Fibroblast of lung (primary cell): ENCODE results near the gene TMEM63C. TPM values are rescaled to one million over a fixed set of nuclear protein-coding genes. Genes with fewer than 3 reads are reported as not detected.

Experiments used
- DNase-seq, 2 donors: peaks; one replicate each; pipeline versions ENCODE4 v3.0.0 to v3.0.0-alpha.2; 2010; ENCODE audit warnings: low read depth in 2 of 2
- H2AFZ ChIP-seq: 2 replicates; pipeline ENCODE4 v1.5.1; 2012; ENCODE audit warnings: low read length, control low read depth, inconsistent platforms
- H3K27ac ChIP-seq: 2 replicates; pipeline ENCODE4 v1.5.1; 2011; ENCODE audit warnings: low read length, control low read depth; ENCODE audit not compliant: insufficient read depth
- H3K27me3 ChIP-seq: 2 replicates; pipeline ENCODE4 v1.5.1; 2011; ENCODE audit warnings: mild to moderate bottlenecking, low read length; ENCODE audit not compliant: control insufficient read depth, insufficient read depth
- H3K36me3 ChIP-seq: 2 replicates; pipeline ENCODE4 v1.5.1; 2011; ENCODE audit warnings: low read length; ENCODE audit not compliant: control insufficient read depth, insufficient read depth
- H3K4me1 ChIP-seq: 2 replicates; pipeline ENCODE4 v1.5.1; 2011; ENCODE audit warnings: low read length; ENCODE audit not compliant: control insufficient read depth, insufficient read depth; ENCODE audit errors: extremely low read depth
- H3K4me2 ChIP-seq: 2 replicates; pipeline ENCODE4 v1.5.1; 2011; ENCODE audit warnings: low read length, control low read depth; ENCODE audit not compliant: insufficient read depth; ENCODE audit errors: extremely low read depth
- H3K4me3 ChIP-seq, 4 experiments: fragments of 200-600 bp in 1 of 4; sonication (generic) in 1 of 4; replicated peaks in 1 of 4; 2 replicates each; pipeline ENCODE4 v1.5.1; 2011 to 2016; ENCODE audit warnings: low read length in 4 of 4, low read depth in 3 of 4, mild to moderate bottlenecking in 3 of 4, control low read depth in 2 of 4, inconsistent platforms in 1 of 4, mixed read lengths in 1 of 4; ENCODE audit not compliant: insufficient read depth in 1 of 4; ENCODE audit errors: control extremely low read depth in 1 of 4
- H3K79me2 ChIP-seq: 2 replicates; pipeline ENCODE4 v1.5.1; 2012; ENCODE audit warnings: mild to moderate bottlenecking, low read length, inconsistent platforms; ENCODE audit not compliant: control insufficient read depth, insufficient read depth
- H3K9ac ChIP-seq: 2 replicates; pipeline ENCODE4 v1.5.1; 2011; ENCODE audit warnings: mild to moderate bottlenecking, low read length, control low read depth; ENCODE audit not compliant: insufficient read depth
- H3K9me3 ChIP-seq: 2 replicates; pipeline ENCODE4 v1.5.1; 2012; ENCODE audit warnings: low read depth, low read length; ENCODE audit not compliant: control insufficient read depth, insufficient read depth
- H4K20me1 ChIP-seq: 2 replicates; pipeline ENCODE4 v1.5.1; 2011; ENCODE audit warnings: low read length; ENCODE audit not compliant: control insufficient read depth, insufficient read depth; ENCODE audit errors: extremely low read depth
- CTCF ChIP-seq, 2 donors: IDR thresholded peaks in 1 of 2; conservative IDR thresholded peaks in 1 of 2; 1 replicate in 1 of 2; 2 replicates in 1 of 2; pipeline ENCODE4 v1.5.1; 2011 to 2012; ENCODE audit warnings: low read length in 2 of 2, control low read depth in 1 of 2, inconsistent platforms in 1 of 2, low read depth in 1 of 2, mild to moderate bottlenecking in 1 of 2
- EZH2 ChIP-seq: IDR thresholded peaks from 2 replicates; pipeline ENCODE4 v1.5.1; 2012; ENCODE audit warnings: low read length, control low read depth, mild to moderate bottlenecking; ENCODE audit errors: missing control alignments
- polyA plus RNA-seq, 2 donors: library from polyadenylated mRNA; depleted of rRNA in 1 of 2; stranded (reverse) in 1 of 2; unstranded in 1 of 2; fragments of >200 nt; gene quantifications; 2 replicates each; pipeline ENCODE4 v1.2.1, GENCODE V29; 2011 to 2012; ENCODE audit warnings: missing spikeins in 1 of 2
- total RNA-seq: library from RNA; depleted of rRNA; stranded (reverse); fragments of >200 nt; gene quantifications from 2 replicates; pipeline ENCODE4 v1.2.1, GENCODE V29; 2014

The TMEM63C gene
- total and polyA plus RNA-seq, 2 donors (not counting 1 experiment from before 2014, with no cell fraction given): 0.66 TPM; not detected in 1

- H2AFZ ChIP-seq: no peak overlapping the region
- no peaks in the 10 kb centered on the region for H3K4me1 ChIP-seq
- H3K4me2 ChIP-seq: no peak overlapping the region
- TF ChIP-seq EZH2 (no peak), CTCF (conservative IDR thresholded peaks at IDR 0.05 in 1 of 2, IDR thresholded peaks at IDR 0.05 in 1 of 2; ENCODE audit: low read depth in 1 of 2, low read length in 2 of 2) (no peak)
- no peak overlapping the region for H3K9ac ChIP-seq
- peaks cover 19% of the 10 kb centered on the region for H3K27me3 ChIP-seq
- DNase-seq: no peak
- no peak overlapping the region for H3K4me3 ChIP-seq
- H3K9me3 ChIP-seq: no peaks in the 10 kb centered on the region
- no peaks in the 10 kb centered on the region for H3K79me2 ChIP-seq
- H3K27ac ChIP-seq: no peak overlapping the region
- no peaks in the 10 kb centered on the region for H4K20me1 ChIP-seq
- no peaks in the 10 kb centered on the region for H3K36me3 ChIP-seq
Measured at GRCh38 chr14:77148510-77149231, 32.9 kb upstream of the TMEM63C start.

GRCh38 chr14:77151245-77151644 lies 30.4 kb upstream of the TMEM63C start:
- H3K4me3 ChIP-seq: no peak overlapping the region
- peak; percentile 53 to 54 for TF ChIP-seq CTCF (conservative IDR thresholded peaks at IDR 0.05 in 1 of 2, IDR thresholded peaks at IDR 0.05 in 1 of 2; ENCODE audit: low read depth in 1 of 2, low read length in 2 of 2)
- TF ChIP-seq EZH2: no peak
- no peak for DNase-seq

GRCh38 chr14:77151918-77152588 lies 29.5 kb upstream of the TMEM63C start:
- peak; percentile 22 to 42 for DNase-seq
- Histone ChIP-seq H3K9me3 (no peaks in the 10 kb centered on the region), H4K20me1 (no peaks in the 10 kb centered on the region), H3K27ac (no peak overlapping the region), H3K79me2 (no peaks in the 10 kb centered on the region), H2AFZ (no peak overlapping the region), H3K4me2 (no peak overlapping the region), H3K4me3 (no peak overlapping the region), H3K27me3 (peaks cover under 1% of the 10 kb centered on the region), H3K4me1 (no peaks in the 10 kb centered on the region), H3K36me3 (no peaks in the 10 kb centered on the region), H3K9ac (no peak overlapping the region)
- TF ChIP-seq EZH2: no peak
- no peak for TF ChIP-seq CTCF (conservative IDR thresholded peaks at IDR 0.05 in 1 of 2, IDR thresholded peaks at IDR 0.05 in 1 of 2; ENCODE audit: low read depth in 1 of 2, low read length in 2 of 2)

More at GRCh38 chr14:77151245-77151644, 30.4 kb upstream of the TMEM63C start:
- Histone ChIP-seq H2AFZ (no peak overlapping the region), H3K4me2 (no peak overlapping the region), H3K27ac (no peak overlapping the region), H3K27me3 (peaks cover 8% of the 10 kb centered on the region), H3K4me1 (no peaks in the 10 kb centered on the region), H3K36me3 (no peaks in the 10 kb centered on the region), H3K9me3 (no peaks in the 10 kb centered on the region), H4K20me1 (no peaks in the 10 kb centered on the region), H3K79me2 (no peaks in the 10 kb centered on the region), H3K9ac (no peak overlapping the region)
